ENCODE data around the gene ARID3A. TPM values are rescaled to one million over a fixed set of nuclear protein-coding genes. Genes with fewer than 3 reads are reported as not detected.

Gene ARID3A
- total and polyA plus RNA-seq, 2 of the 8 experiments (the other 6 are each of a cell fraction or from before 2014, with no cell fraction given), result 40.5 to 77.4 TPM

GRCh38 chr19:884420-885211, 41.2 kb upstream of the ARID3A start (continued):
- TF ChIP-seq USF2 (IDR thresholded peaks at IDR 0.05; ENCODE audit: low read length), result no peak
- no peak for TF ChIP-seq EGR1 (IDR thresholded peaks at IDR 0.05; ENCODE audit: borderline replicate concordance, low read depth, low read length)
- TF ChIP-seq SP4 (IDR thresholded peaks at IDR 0.05; ENCODE audit: low read length), result no peak
- no peak for TF ChIP-seq SP1 (IDR thresholded peaks at IDR 0.05; ENCODE audit: low read depth, low read length)
- TF ChIP-seq TBP (IDR thresholded peaks at IDR 0.05; ENCODE audit: low read depth, low read length), result no peak
- TF ChIP-seq TAF7 (optimal IDR thresholded peaks at IDR 0.05; ENCODE audit: borderline replicate concordance, low read depth, low read length), result no peak
- no peak for TF ChIP-seq EP300 (IDR thresholded peaks at IDR 0.05; ENCODE audit: borderline replicate concordance in 1 of 2, low read depth in 2 of 2, low read length in 2 of 2)
- no peak for TF ChIP-seq MAX (IDR thresholded peaks at IDR 0.05)
- TF ChIP-seq TEAD4 (IDR thresholded peaks at IDR 0.05; ENCODE audit: low read depth, low read length), result no peak
- no peak for TF ChIP-seq BRCA1 (IDR thresholded peaks at IDR 0.05; ENCODE audit: low read depth, low read length)
